GM12865 (cell line): ENCODE results near the gene STXBP6.

Experiments
- DNase-seq: peaks from one replicate; pipeline ENCODE4 v3.0.0; 2010; ENCODE audit warnings: low read depth
- H3K4me3 ChIP-seq: 2 replicates; pipeline ENCODE4 v1.5.1; 2011; ENCODE audit warnings: mild to moderate bottlenecking, low read depth, low read length, control low read depth
- CTCF ChIP-seq: IDR thresholded peaks from 2 replicates; pipeline ENCODE4 v1.5.1; 2011; ENCODE audit warnings: low read length, control low read depth, low read depth, inconsistent platforms; ENCODE audit not compliant: insufficient read depth; ENCODE audit errors: missing control alignments

Gene STXBP6

GRCh38 chr14:25090256-25090655 lies 40.3 kb upstream of the STXBP6 start:
- no peak for TF ChIP-seq CTCF
- no peak for DNase-seq
- no peak overlapping the region for H3K4me3 ChIP-seq

- H3K4me3 ChIP-seq, result no peak overlapping the region
- TF ChIP-seq CTCF, result no peak
- no peak for DNase-seq
Observed at GRCh38 chr14:25089496-25089895, 39.5 kb upstream of the STXBP6 start.

GRCh38 chr14:25086821-25087396 lies 37.0 kb upstream of the STXBP6 start:
- H3K4me3 ChIP-seq, result no peak overlapping the region
- TF ChIP-seq CTCF, result no peak
- DNase-seq, result no peak

- no peak for DNase-seq
- no peak overlapping the region for H3K4me3 ChIP-seq
- no peak for TF ChIP-seq CTCF
Observed at GRCh38 chr14:25086081-25086480, 36.1 kb upstream of the STXBP6 start.

GRCh38 chr14:25080682-25081081 lies 30.7 kb upstream of the STXBP6 start:
- no peak overlapping the region for H3K4me3 ChIP-seq
- DNase-seq, result no peak
- TF ChIP-seq CTCF, result no peak

- no peak for DNase-seq
- TF ChIP-seq CTCF, result no peak
- H3K4me3 ChIP-seq, result no peak overlapping the region
Observed at GRCh38 chr14:25079311-25079710, 29.4 kb upstream of the STXBP6 start.

GRCh38 chr14:25074099-25074685 lies 24.2 kb upstream of the STXBP6 start:
- no peak for TF ChIP-seq CTCF
- no peak overlapping the region for H3K4me3 ChIP-seq
- no peak for DNase-seq
